CD4-positive, alpha-beta T cell treated with Interleukin-12 subunit alpha and Interleukin-12 subunit beta, for 1 hour (primary cell): ENCODE measurements around the gene PAK3.

Source experiments
- DNase-seq: peaks from one replicate; pipeline ENCODE4 v3.0.0-alpha.2; 2020

PAK3 gene

DNA sequence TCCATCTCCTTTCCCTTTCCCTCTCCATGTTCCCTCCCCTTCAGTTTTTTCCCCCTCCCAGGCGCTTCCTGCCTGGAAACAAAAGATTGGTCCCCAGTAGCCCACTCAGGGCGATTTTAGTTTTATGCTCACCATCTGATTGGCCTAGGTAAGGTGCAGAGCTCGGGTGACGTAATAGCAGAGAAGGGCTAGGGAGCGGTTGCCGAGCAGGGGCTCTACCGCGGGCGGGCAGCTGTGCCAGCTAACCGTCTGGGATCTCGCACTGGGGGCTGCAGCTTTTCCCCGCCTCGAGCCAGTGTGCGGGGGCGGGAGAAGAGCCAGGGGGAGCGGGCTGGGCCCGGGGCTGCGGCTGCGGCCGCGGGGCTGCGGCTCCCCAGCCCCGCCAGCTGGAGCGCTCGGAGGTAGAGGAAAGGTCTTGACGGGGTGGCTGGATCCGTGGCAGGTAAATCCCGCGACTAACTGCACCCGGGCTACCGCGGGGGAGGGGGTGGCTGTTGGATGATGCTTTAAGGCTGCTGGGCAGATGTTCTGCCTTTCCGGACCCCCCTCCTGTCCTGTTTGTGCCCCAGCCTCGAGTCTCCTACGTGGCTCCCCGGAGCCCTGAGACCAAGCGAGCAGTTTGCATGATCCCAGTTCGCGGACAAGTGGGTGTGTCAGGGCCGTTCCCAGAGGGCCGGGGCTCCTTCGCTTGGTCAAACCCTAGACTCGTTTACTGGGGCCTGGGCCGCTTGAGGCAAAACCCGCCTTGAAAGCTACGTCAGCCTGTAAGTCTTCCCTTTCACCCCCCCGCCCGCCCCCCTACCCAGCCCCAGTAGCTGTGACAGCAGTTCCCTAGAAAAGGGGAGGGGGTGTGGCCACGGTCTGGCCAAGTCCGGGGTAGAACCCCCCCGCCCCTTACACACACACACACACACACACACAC is at the start of gene PAK3:
Gene PAK3, plus strand, starts transcription at position 218 of the 922 bp plus-strand sequence. CDS start 26,913 bp downstream, outside the sequence.
- DNase-seq = peak; percentile 52

DNA sequence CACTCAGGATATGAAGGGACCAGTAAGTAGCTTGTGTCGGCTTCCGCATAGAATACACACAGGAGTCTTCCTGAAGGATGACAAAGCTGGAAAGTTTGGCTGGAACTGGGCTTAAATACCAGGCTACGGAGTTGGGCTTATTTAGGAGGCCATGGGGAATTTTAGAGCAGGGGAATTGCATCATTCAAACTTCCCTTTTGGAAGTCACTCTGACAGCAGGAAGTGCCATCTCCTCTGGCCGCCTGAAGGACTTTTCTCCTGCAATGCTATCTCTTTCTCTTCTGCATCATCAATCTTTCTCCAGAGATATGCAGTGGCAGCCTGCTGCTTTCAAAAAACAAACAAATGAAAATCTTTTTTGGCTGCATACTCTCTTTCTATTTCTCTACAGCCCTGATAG is 48.4 kb upstream of the PAK3 start:
- no peak for DNase-seq

GRCh38 chrX:111052478-111052877 is 43.5 kb upstream of the PAK3 start:
- no peak for DNase-seq

DNA sequence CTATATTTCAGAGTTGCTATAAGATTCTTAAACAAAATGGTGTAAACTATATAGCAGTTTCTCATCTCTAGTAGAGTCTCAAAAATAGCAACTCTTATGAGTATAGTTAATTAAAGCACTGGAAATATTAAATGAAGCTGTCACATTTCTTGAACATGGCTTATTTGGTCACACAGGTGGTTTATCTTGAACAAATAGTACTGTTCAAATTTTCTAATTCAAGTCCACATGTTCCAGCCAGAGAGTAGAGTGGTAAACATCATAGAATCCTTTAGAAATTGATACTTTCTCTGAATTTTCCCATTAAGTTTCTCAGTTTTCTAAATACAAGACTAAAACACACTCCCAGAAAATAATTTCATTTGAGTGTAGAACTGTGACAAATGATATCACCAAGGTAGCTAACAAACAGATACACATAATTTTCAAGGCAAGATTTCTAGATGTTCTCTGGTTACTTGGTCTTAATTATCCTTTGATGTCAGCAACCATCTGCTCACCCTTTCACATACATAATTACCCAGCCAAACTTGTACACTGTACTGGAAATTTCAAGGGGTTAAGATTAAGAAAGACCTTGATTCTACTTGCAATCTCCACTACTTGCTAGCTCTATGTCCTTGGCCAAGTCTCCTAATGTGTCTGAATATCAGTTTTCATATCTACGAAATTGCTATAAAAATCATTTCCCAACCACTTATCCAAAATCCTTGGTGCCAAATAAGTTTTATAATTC is 24.3 kb upstream of the PAK3 start:
- DNase-seq = no peak

- no peak for DNase-seq
These were observed 12.9 kb upstream of the PAK3 start for GRCh38 chrX:111083081-111083480.

GRCh38 chrX:111086591-111087006 is 9.4 kb upstream of the PAK3 start:
- no peak for DNase-seq

DNA sequence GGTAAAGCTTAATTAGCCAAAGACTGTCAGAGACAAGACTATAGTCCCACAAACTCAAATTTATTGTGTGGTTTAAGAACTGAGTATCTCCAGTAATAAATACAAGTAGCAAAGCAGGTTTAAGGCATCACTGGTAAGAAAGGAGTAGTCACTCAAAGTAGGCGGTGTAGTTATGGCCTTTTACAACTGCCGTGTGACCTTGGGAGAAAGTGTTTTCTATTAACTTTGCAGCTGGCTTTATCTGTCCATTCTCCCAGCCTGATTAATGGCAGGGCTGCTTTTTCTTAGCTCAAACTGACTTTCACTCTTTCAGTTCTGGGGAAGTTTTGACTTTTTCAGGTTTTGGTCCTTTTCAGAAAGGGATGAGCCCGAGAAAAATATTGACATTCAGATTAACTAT is 7.4 kb upstream of the PAK3 start:
- DNase-seq = no peak

GRCh38 chrX:111090458-111090857 is 5.5 kb upstream of the PAK3 start:
- no peak for DNase-seq

GRCh38 chrX:111098874-111099273 is 2.9 kb downstream of the PAK3 start:
- peak; percentile 76 for DNase-seq

GRCh38 chrX:111100191-111100590 is 4.2 kb downstream of the PAK3 start:
- peak; percentile 53 for DNase-seq

DNA sequence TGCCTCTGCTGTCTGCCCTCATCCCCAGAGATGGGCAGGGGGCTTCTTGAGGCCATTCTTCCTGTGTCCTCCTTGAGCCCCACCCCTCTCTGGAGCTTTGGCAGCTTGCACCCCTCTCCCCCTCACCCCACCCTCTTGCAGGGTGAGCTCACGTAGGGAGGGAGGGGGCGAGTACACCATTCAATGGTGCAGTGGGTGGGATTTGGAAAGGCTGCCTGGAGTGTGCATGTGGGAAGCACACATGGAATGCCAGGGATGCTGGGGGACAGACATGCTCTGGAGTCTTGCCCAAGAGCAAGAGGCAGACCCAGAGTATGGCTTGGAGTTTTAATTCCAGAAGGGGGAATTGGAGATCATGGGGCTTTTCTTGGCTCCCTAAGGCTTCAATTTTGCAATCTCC is 5.6 kb downstream of the PAK3 start:
- DNase-seq = no peak

GRCh38 chrX:111102636-111103035 is 6.6 kb downstream of the PAK3 start:
- no peak for DNase-seq

DNA sequence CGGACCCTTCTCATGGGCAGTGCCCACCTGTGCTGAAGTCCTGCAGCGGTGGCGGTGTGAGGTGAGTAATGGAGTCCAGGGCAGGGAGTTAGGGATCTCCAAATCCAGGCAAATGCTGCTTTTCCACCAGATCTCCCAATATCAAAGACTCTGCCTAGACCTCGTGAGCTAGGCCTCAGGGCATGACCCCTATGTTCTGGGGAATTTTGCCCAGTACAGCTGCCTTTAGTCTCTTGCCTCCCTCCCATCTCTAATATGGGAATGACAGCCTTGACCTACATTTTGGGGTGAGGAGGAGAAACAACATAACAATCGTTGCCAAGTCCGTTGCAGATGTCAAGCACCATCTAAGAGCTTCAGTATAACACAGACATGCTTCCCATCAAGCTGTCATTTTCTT is 7.3 kb downstream of the PAK3 start:
- DNase-seq = no peak

GRCh38 chrX:111110098-111110775 is 14.2 kb downstream of the PAK3 start:
- no peak for DNase-seq

GRCh38 chrX:111114806-111115205 is 18.8 kb downstream of the PAK3 start:
- no peak for DNase-seq

DNA sequence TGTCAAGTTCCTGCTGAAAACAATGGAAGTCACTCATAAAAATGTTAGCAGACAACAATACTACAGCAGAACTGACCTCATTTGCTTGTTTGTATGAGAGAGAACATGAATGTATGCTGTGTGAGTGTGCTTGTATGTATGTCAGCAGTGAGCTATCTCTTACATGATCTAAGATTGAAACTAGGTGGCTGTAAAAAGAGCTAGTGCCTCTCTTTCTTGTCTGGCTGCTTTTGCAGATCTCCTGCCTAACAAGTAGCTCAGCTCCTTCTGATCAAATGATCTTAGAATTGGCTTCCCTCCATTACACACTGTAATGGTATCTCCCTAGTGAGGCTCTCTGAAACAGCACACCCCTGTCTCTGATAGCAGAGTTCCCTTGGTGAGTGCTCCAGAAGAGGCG is 20.7 kb downstream of the PAK3 start:
- DNase-seq = no peak

- no peak for DNase-seq
These were observed 23.4 kb downstream of the PAK3 start for GRCh38 chrX:111119341-111119740.

DNA sequence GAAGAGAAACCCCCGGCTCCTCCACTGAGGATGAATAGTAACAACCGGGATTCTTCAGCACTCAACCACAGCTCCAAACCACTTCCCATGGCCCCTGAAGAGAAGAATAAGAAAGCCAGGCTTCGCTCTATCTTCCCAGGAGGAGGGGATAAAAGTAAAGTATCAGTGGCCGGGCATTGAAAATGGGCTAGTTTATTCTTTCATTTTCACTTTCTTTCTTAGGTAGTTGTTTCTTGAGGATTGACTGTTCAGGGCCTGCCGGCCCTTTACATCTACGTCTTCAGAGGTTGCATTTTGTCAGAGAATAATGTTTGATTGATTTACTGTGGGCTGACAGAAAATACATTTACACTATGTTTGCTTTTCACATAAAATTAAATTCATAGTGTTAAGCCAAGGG is 27.1 kb downstream of the PAK3 start:
- peak; percentile 27 for DNase-seq

- no peak for DNase-seq
These were observed 27.7 kb downstream of the PAK3 start for GRCh38 chrX:111123606-111124179.

DNA sequence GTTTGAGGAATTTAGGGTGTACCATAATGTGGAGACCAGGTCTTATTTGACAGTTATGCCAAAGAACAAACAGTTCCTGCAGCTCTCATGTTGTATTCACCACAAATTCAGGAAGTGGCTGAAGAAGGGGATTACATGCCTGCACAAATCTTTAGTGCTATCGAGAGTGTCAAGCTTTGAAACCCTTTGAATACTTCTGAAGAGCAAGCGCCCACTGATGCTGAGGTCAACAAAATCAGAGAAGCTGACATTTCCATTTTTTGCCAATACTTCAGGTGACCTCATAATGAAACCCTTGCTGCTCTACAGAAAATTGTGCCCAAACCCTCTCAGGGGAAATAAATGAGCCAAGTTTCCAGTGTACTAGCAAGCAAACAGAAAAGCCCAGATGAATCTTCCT is 28.4 kb downstream of the PAK3 start:
- DNase-seq = no peak

- DNase-seq = no peak
These were observed 31.0 kb downstream of the PAK3 start for GRCh38 chrX:111127038-111127437.

DNA sequence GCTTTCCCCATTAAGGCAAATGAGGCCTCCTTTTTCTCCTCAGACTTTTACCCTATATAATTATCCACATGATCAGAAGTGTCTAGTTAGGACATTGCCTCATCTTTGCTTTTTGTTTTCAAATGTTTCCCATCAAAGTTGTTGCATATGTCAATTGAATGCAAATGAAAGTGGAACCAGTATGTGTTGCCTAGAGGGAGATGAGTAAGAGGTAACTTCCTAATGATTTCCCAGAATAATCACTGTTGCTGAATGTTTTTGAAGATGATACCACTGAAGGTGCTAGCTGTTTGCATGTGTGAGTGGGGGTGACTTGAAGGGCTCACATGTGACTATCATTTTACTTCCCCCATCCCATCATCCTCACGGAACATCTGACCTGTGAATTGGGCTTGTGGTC is 33.9 kb downstream of the PAK3 start:
- DNase-seq = no peak

DNA sequence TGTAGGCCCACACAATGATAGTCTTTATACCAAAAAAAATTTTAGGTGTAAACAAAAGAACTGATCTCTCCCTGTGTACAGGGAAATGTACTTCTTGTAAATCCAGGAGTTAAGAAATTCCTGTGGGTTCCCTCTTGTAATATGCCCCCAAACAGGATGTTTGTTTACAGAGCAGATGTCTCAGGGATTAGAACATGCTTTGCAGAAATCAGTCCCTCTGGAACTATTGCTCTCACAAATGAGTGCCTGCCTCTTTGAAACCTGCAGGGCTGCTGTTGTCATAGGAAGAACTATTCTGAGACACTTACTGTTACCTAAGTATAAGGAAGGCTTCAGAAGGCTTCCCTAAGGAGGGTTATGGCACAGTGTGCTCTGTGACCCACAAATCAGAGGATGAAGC is 35.6 kb downstream of the PAK3 start:
- DNase-seq = no peak
